HCT116 (cell line): ENCODE measurements around the gene EEF2. TPM values are rescaled to one million over a fixed set of nuclear protein-coding genes. Genes with fewer than 3 reads are reported as not detected.
A peak's percentile ranks its signal among the peaks of the same experiment; 100 is the strongest.

ENCODE experiments used
- ATAC-seq: fragments of 200-7000 bp; cut with Tn5 transposase; 2 replicates; pipeline ENCODE4 v1.9.1; 2020; ENCODE audit warnings: mild to moderate bottlenecking, moderate library complexity
- BruUV-seq: library from RNA; stranded (reverse); fragments of 400-500 nt; replicated peaks from 2 replicates; lab custom pipeline; 2021; lab: Mats Ljungman, UMichigan
- CTCF ChIA-PET: fragments of 300-600 bp; sonication (Branson Sonifier 250); formaldehyde crosslinking; loops from one replicate; lab custom pipeline; 2021; ENCODE audit warnings: antibody characterized with exemption; lab: Charles Lee
- POLR2A ChIA-PET: fragments of 300-600, 350-600 bp; sonication (Branson Sonifier 250); formaldehyde crosslinking; loops from one replicate; lab custom pipeline; 2021; ENCODE audit warnings: antibody characterized with exemption; lab: Charles Lee
- RAD21 ChIA-PET, 2 experiments: fragments of 300-600 bp; sonication (Branson Sonifier 250); formaldehyde crosslinking; loops; one replicate each; lab custom pipeline; 2023; ENCODE audit warnings: low total read pairs in 2 of 2; ENCODE audit not compliant: uncharacterized antibody in 2 of 2, unreplicated experiment in 2 of 2, low non-redundant PET in 1 of 2; lab: Charles Lee
- DNase-seq: peaks from one replicate; pipeline ENCODE4 v3.0.0-alpha.2; 2010; ENCODE audit warnings: low read depth, low spot score
- H2AFZ ChIP-seq: fragments of 200-600 bp; shearing (Covaris generic), sonication (generic); 2 replicates; pipeline ENCODE4 v1.6.1; 2017; ENCODE audit warnings: low read depth, mixed run types, mixed read lengths, antibody characterized with exemption, low read length; ENCODE audit not compliant: poor library complexity, severe bottlenecking
- H3K27ac ChIP-seq: 2 replicates; pipeline ENCODE4 v1.5.1; 2012; ENCODE audit warnings: low read depth, low read length
- H3K27me3 ChIP-seq: fragments of 200-600 bp; sonication (generic); 2 replicates; pipeline ENCODE4 v1.6.1; 2016; ENCODE audit warnings: mixed run types, low read length, mixed read lengths; ENCODE audit not compliant: insufficient read depth
- H3K36me3 ChIP-seq, 2 experiments: fragments of 200-500 bp in 1 of 2; fragments of 200-600 bp in 1 of 2; sonication (Bioruptor generic) in 1 of 2; sonication (generic) in 1 of 2; 2 replicates each; pipeline versions ENCODE4 v1.5.1 to v1.6.1; 2014 to 2016; ENCODE audit warnings: low read length in 2 of 2, inconsistent platforms in 1 of 2, mixed read lengths in 1 of 2, mixed run types in 1 of 2; ENCODE audit not compliant: insufficient read depth in 2 of 2, control insufficient read depth in 1 of 2
- H3K4me1 ChIP-seq, 2 experiments: fragments of 200-600 bp in 1 of 2; sonication (generic) in 1 of 2; 2 replicates each; pipeline versions ENCODE4 v1.5.1 to v1.6.1; 2012 to 2017; ENCODE audit warnings: low read length in 2 of 2, inconsistent platforms in 1 of 2, mild to moderate bottlenecking in 1 of 2, mixed read lengths in 1 of 2, mixed run types in 1 of 2, moderate library complexity in 1 of 2; ENCODE audit not compliant: insufficient read depth in 2 of 2, control insufficient read depth in 1 of 2
- H3K4me2 ChIP-seq: fragments of 200-600 bp; sonication (generic); 2 replicates; pipeline ENCODE4 v1.6.1; 2017; ENCODE audit warnings: mixed run types, low read length, mixed read lengths
- H3K4me3 ChIP-seq, 2 experiments: fragments of 200-600 bp in 1 of 2; sonication (generic) in 1 of 2; replicated peaks in 1 of 2; 2 replicates each; pipeline ENCODE4 v1.5.1; 2011 to 2016; ENCODE audit warnings: low read length in 2 of 2, control low read depth in 1 of 2, low read depth in 1 of 2, mild to moderate bottlenecking in 1 of 2, mixed read lengths in 1 of 2, mixed run types in 1 of 2
- H3K79me2 ChIP-seq: fragments of 200-600 bp; sonication (generic); 2 replicates; pipeline ENCODE4 v1.6.1; 2017; ENCODE audit warnings: mild to moderate bottlenecking, mixed run types, low read length, moderate library complexity, mixed read lengths; ENCODE audit not compliant: insufficient read depth
- H3K9ac ChIP-seq: fragments of 200-600 bp; sonication (generic); 2 replicates; pipeline ENCODE4 v1.6.1; 2016; ENCODE audit warnings: low read length, mixed read lengths
- H3K9me2 ChIP-seq: fragments of 200-600 bp; sonication (generic), shearing (Covaris generic); 2 replicates; pipeline ENCODE4 v1.6.1; 2017; ENCODE audit warnings: mixed run types, mild to moderate bottlenecking, moderate library complexity; ENCODE audit not compliant: insufficient read depth
- H3K9me3 ChIP-seq, 2 experiments: fragments of 200-500 bp in 1 of 2; fragments of 200-600 bp in 1 of 2; sonication (Bioruptor generic) in 1 of 2; sonication (generic) in 1 of 2; 2 replicates each; pipeline ENCODE4 v1.6.1; 2014 to 2017; ENCODE audit warnings: low read length in 2 of 2, mixed read lengths in 2 of 2, inconsistent platforms in 1 of 2, low read depth in 1 of 2, mild to moderate bottlenecking in 1 of 2, mixed run types in 1 of 2, moderate library complexity in 1 of 2; ENCODE audit not compliant: control insufficient read depth in 1 of 2, insufficient read depth in 1 of 2
- H4K20me1 ChIP-seq: fragments of 200-600 bp; sonication (generic), shearing (Covaris generic); 2 replicates; pipeline ENCODE4 v1.6.1; 2017; ENCODE audit warnings: mixed run types, mild to moderate bottlenecking, moderate library complexity; ENCODE audit not compliant: insufficient read depth
- CBX3 ChIP-seq: IDR thresholded peaks from 2 replicates; pipeline ENCODE4 v1.6.1; 2012; ENCODE audit warnings: low read depth
- ELF1 ChIP-seq: IDR thresholded peaks from 2 replicates; pipeline ENCODE4 v1.6.1; 2012; ENCODE audit warnings: low read depth, borderline replicate concordance
- SP1 ChIP-seq: IDR thresholded peaks from 2 replicates; pipeline ENCODE4 v1.6.1; 2012; ENCODE audit warnings: low read depth
- SRF ChIP-seq: IDR thresholded peaks from 2 replicates; pipeline ENCODE4 v1.6.1; 2012; ENCODE audit warnings: low read depth
- YY1 ChIP-seq: IDR thresholded peaks from 2 replicates; pipeline ENCODE4 v1.6.1; 2011; ENCODE audit warnings: low read length, low read depth, moderate library complexity, mild to moderate bottlenecking; ENCODE audit not compliant: insufficient replicate concordance; ENCODE audit errors: extremely low read depth
- ZFX ChIP-seq: fragments of 450-650 bp; IDR thresholded peaks from 2 replicates; pipeline ENCODE4 v1.6.1; 2017
- intact Hi-C: fragments of 100-400 bp; cut with micrococcal nuclease; formaldehyde crosslinking; loops from 2 replicates; pipeline ENCODE4 v1.10.0; 2022
- total RNA-seq: library from RNA; stranded (reverse); gene quantifications from one replicate; pipeline ENCODE4 v1.2.1, GENCODE V29; 2021; ENCODE audit not compliant: unreplicated experiment
- TF ChIP-seq, protein P1 (sequence below): IDR thresholded peaks from 2 replicates; pipeline ENCODE4 v1.6.1; 2011; ENCODE audit warnings: mild to moderate bottlenecking, low read length, moderate library complexity; ENCODE audit not compliant: insufficient replicate concordance; ENCODE audit errors: extremely low read depth

The EEF2 gene
- total RNA-seq, 1 experiment from 2014 or later, result 3,796 TPM

GRCh38 chr19:3981736-3982681 lies 3.3 kb downstream of the EEF2 start:
- TF ChIP-seq CBX3 (no peak), SRF (no peak), ZFX (no peak), ELF1 (no peak), YY1 (no peak), SP1 (no peak)
- TF ChIP-seq, protein P1, sequence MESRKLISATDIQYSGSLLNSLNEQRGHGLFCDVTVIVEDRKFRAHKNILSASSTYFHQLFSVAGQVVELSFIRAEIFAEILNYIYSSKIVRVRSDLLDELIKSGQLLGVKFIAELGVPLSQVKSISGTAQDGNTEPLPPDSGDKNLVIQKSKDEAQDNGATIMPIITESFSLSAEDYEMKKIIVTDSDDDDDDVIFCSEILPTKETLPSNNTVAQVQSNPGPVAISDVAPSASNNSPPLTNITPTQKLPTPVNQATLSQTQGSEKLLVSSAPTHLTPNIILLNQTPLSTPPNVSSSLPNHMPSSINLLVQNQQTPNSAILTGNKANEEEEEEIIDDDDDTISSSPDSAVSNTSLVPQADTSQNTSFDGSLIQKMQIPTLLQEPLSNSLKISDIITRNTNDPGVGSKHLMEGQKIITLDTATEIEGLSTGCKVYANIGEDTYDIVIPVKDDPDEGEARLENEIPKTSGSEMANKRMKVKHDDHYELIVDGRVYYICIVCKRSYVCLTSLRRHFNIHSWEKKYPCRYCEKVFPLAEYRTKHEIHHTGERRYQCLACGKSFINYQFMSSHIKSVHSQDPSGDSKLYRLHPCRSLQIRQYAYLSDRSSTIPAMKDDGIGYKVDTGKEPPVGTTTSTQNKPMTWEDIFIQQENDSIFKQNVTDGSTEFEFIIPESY, result no peak
- Histone ChIP-seq H3K27ac (peak overlapping the region; percentile 44; the same call in 1 of the 2 replicates), H4K20me1 (peaks cover 73% of the 10 kb centered on the region; the same call in 1 of the 2 replicates), H2AFZ (no peak overlapping the region), H3K9me2 (no peaks in the 10 kb centered on the region), H3K4me2 (0 out of 2 replicates have a peak overlapping the region, but pooled peaks have one; percentile 21), H3K4me3 (no peak overlapping the region), H3K36me3 (peaks cover 63 to 76% of the 10 kb centered on the region in 2 experiments), H3K79me2 (peaks cover 81% of the 10 kb centered on the region), H3K9me3 (no peaks in the 10 kb centered on the region), H3K27me3 (no peaks in the 10 kb centered on the region), H3K4me1 (peaks cover 16 to 42% of the 10 kb centered on the region in 2 experiments), H3K9ac (no peak overlapping the region)
- CTCF ChIA-PET, result no interaction called here
- POLR2A ChIA-PET, result interaction anchor here (0.9 to 1.7 kb wide), 3 partner anchors 10 to 13 kb away, joined by 6 to 7 read pairs (median 6); partner anchors contain the start of gene DAPK3
- RAD21 ChIA-PET, result no interaction called here
- ATAC-seq (no peak), DNase-seq (no peak)
- BruUV-seq, result no TSS peak
- intact Hi-C loops, result no loop called here
